Measurements from ENCODE around the gene SPTSSB. TPM values are rescaled to one million over a fixed set of nuclear protein-coding genes. Genes with fewer than 3 reads are reported as not detected.

Gene SPTSSB
- total RNA-seq, 1 donor from 2014 or later, result not detected

DNA sequence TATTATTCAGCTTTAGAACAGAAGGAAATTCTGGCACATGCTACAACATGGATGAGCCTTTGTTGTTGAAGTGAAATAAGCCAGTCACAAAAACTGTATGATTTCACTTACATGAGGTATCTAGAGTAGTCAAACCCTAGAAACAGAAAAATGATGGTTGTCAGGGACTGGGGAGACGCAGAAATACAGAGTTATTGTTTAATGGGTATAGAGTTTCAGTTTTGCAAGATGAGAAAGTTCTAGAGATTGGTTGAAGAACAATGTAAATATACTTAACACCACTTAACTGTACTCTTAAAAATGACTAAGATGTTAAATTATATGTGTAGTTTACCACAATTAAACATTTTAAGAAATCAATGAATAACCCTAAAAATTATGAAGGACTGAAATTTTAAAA is 15.8 kb downstream of the SPTSSB start:
- TF ChIP-seq, protein P1, sequence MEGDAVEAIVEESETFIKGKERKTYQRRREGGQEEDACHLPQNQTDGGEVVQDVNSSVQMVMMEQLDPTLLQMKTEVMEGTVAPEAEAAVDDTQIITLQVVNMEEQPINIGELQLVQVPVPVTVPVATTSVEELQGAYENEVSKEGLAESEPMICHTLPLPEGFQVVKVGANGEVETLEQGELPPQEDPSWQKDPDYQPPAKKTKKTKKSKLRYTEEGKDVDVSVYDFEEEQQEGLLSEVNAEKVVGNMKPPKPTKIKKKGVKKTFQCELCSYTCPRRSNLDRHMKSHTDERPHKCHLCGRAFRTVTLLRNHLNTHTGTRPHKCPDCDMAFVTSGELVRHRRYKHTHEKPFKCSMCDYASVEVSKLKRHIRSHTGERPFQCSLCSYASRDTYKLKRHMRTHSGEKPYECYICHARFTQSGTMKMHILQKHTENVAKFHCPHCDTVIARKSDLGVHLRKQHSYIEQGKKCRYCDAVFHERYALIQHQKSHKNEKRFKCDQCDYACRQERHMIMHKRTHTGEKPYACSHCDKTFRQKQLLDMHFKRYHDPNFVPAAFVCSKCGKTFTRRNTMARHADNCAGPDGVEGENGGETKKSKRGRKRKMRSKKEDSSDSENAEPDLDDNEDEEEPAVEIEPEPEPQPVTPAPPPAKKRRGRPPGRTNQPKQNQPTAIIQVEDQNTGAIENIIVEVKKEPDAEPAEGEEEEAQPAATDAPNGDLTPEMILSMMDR (IDR thresholded peaks at IDR 0.05), result no peak
- H3K4me1 Mint-ChIP-seq (ENCODE audit: unreplicated experiment), result no peaks in the 10 kb centered on the region
- no peak overlapping the region for H3K27ac Mint-ChIP-seq (ENCODE audit: unreplicated experiment)
- H3K27me3 Mint-ChIP-seq (ENCODE audit: unreplicated experiment), result peaks cover 23% of the 10 kb centered on the region
- no peaks in the 10 kb centered on the region for H3K36me3 Mint-ChIP-seq (ENCODE audit: unreplicated experiment)
- DNase-seq (ENCODE audit: extremely low spot score, unreplicated experiment), result no peak
- H3K4me3 Mint-ChIP-seq (ENCODE audit: unreplicated experiment), result no peak overlapping the region
- no peaks in the 10 kb centered on the region for H3K9me3 Mint-ChIP-seq (ENCODE audit: unreplicated experiment)

DNA sequence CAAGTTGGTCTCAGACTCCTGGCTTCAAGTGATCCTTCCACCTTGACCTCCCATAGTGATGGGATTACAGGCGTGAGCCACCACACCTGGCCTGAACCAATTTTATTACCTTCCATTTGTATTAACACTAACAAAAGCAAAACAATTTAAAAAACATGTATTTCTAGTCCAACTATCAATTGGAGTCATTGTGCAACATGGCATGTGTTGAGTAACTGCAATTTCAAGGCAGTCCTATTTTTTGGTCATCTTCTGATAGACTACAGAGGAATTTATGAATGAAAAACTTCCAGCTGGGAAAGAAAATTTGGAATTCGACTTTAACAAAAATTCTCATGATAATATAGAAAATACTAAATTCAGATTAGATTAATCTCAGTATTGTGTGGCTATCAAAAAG is 16.8 kb downstream of the SPTSSB start:
- no peak overlapping the region for H3K4me3 Mint-ChIP-seq (ENCODE audit: unreplicated experiment)

DNA sequence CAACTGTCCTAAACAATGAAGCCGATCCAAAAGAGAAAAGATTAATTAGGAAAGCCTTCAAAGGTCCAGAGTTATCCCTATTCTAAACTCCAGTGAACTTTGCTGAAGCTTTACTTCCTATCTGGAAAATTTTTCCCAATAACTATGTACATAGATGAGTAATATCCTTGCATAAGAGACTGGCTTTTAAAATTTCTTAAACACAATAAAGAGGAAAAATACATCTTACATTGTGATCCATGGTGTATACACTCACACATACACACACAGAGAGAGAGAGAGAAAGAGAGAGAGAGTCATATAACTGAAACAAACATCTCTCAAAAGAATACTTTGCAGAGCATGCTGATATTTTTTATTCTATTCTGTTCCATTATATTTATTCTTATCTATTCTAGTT is 20.0 kb downstream of the SPTSSB start:
- no peaks in the 10 kb centered on the region for H3K36me3 Mint-ChIP-seq (ENCODE audit: unreplicated experiment)
- TF ChIP-seq, protein P1 (IDR thresholded peaks at IDR 0.05), result no peak
- H3K27me3 Mint-ChIP-seq (ENCODE audit: unreplicated experiment), result peaks cover 18% of the 10 kb centered on the region
- no peak for DNase-seq (ENCODE audit: extremely low spot score, unreplicated experiment)
- peaks cover 12% of the 10 kb centered on the region for H3K4me1 Mint-ChIP-seq (ENCODE audit: unreplicated experiment)
- no peak overlapping the region for H3K4me3 Mint-ChIP-seq (ENCODE audit: unreplicated experiment)
- H3K27ac Mint-ChIP-seq (ENCODE audit: unreplicated experiment), result no peak overlapping the region
- H3K9me3 Mint-ChIP-seq (ENCODE audit: unreplicated experiment), result no peaks in the 10 kb centered on the region

More for the DNA sequence above, 16.8 kb downstream of the SPTSSB start:
- H3K27ac Mint-ChIP-seq (ENCODE audit: unreplicated experiment), result no peak overlapping the region
- no peaks in the 10 kb centered on the region for H3K9me3 Mint-ChIP-seq (ENCODE audit: unreplicated experiment)
- DNase-seq (ENCODE audit: extremely low spot score, unreplicated experiment), result no peak
- no peaks in the 10 kb centered on the region for H3K36me3 Mint-ChIP-seq (ENCODE audit: unreplicated experiment)
- TF ChIP-seq, protein P1 (IDR thresholded peaks at IDR 0.05), result no peak
- H3K4me1 Mint-ChIP-seq (ENCODE audit: unreplicated experiment), result peaks cover 8% of the 10 kb centered on the region
- peaks cover 20% of the 10 kb centered on the region for H3K27me3 Mint-ChIP-seq (ENCODE audit: unreplicated experiment)

DNA sequence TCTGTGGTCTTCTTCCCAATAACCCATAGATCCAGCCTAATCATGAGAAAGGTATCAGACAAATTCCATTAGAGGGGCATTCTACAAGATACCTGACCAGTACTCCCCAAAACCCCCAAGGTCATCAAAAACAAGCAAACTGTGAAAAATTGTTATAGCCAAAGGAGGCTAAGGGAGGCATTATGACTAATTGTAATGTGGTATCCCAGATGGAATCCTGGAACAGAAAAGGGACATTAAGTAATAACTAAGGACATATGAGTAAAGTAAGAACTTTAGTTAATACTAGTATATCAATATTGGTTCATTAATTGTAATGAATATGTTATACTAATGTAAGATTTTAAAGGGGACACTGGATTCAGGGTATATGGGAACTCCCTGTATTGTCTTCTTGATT is 20.4 kb downstream of the SPTSSB start:
- TF ChIP-seq, protein P1 (IDR thresholded peaks at IDR 0.05), result no peak
- no peaks in the 10 kb centered on the region for H3K9me3 Mint-ChIP-seq (ENCODE audit: unreplicated experiment)
- peaks cover 18% of the 10 kb centered on the region for H3K27me3 Mint-ChIP-seq (ENCODE audit: unreplicated experiment)

DNA sequence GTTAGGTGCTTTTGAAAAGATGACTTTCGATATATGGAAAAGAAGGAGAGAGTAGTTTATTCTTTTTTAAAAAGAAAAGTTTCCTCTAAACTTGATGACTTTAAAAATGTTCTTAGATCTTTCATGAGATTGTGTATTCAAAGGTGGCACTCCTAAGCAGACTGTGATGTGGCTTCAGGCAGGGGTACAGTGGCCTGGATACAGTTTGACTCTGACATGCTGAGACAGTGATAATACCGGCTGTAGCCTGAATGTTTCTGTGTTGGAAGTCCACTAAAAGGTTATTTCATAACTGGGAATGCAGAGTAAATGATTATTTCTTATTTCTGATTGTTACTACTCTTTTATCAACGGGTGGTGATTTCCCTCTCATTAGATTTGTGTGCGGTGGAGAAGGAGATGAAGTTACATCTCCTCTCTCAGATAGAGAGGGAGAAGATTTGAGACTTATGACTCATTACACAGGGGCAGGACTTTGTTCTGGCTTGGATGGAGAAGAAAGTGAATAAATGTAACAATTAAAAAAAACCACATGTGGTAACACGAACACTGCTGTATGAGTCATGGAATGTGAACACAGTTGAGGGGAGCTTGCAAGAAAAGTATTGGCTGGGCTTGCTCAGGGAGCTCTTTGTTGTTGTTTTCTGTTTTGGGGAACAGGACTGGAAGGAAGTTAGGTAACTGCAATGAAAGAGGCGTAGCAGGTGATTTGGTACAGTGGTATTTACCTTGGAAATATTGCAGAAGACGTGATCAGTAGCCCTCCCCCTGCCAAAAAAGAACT is 21.6 kb downstream of the SPTSSB start:
- TF ChIP-seq, protein P1 (IDR thresholded peaks at IDR 0.05), result no peak
- DNase-seq (ENCODE audit: extremely low spot score, unreplicated experiment), result no peak
- H3K27me3 Mint-ChIP-seq (ENCODE audit: unreplicated experiment), result peaks cover 16% of the 10 kb centered on the region
- no peaks in the 10 kb centered on the region for H3K9me3 Mint-ChIP-seq (ENCODE audit: unreplicated experiment)
- no peak overlapping the region for H3K27ac Mint-ChIP-seq (ENCODE audit: unreplicated experiment)
- no peaks in the 10 kb centered on the region for H3K36me3 Mint-ChIP-seq (ENCODE audit: unreplicated experiment)
- no peak overlapping the region for H3K4me3 Mint-ChIP-seq (ENCODE audit: unreplicated experiment)
- H3K4me1 Mint-ChIP-seq (ENCODE audit: unreplicated experiment), result peaks cover 12% of the 10 kb centered on the region

More for the DNA sequence above, 20.4 kb downstream of the SPTSSB start:
- DNase-seq (ENCODE audit: extremely low spot score, unreplicated experiment), result no peak
- H3K36me3 Mint-ChIP-seq (ENCODE audit: unreplicated experiment), result no peaks in the 10 kb centered on the region
- no peak overlapping the region for H3K4me3 Mint-ChIP-seq (ENCODE audit: unreplicated experiment)
- H3K27ac Mint-ChIP-seq (ENCODE audit: unreplicated experiment), result no peak overlapping the region
- H3K4me1 Mint-ChIP-seq (ENCODE audit: unreplicated experiment), result peaks cover 12% of the 10 kb centered on the region
